ENCODE data around the gene EPAS1.

DNA sequence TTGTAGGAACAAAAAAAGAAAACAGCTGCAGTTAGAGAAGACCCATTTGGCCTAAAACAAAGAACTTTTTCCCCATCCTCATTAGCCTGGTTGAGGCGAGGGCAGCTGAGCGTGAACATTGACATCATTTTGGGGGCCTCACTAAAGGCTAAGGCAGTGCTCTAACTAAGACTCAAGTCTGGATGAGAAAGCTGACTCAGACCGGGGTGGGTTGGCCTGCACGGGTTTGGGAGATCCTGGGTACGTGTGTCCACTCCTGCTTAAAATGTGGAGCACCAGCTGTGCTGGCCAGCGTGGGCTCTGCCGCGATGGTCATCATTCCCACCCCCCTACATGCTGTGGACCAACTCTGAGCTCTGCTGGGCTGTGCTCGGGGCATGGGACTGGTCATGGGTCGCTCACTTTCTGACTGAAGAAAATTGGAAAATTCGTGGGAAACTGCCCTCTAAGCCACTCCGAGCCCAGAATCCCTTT is 96.2 kb downstream of the EPAS1 start:
- TF ChIP-seq EP300 (IDR thresholded peaks at IDR 0.05) (no peak), POLR2AphosphoS5 (IDR thresholded peaks at IDR 0.05) (no peak), POLR2A (IDR thresholded peaks at IDR 0.05) (no peak)
